ENCODE data around the gene EXOSC3. TPM values are rescaled to one million over a fixed set of nuclear protein-coding genes. Genes with fewer than 3 reads are reported as not detected.

EXOSC3 gene
- total RNA-seq, 4 donors from 2014 or later: 2.6 to 46.2 (median 14.7) TPM

GRCh38 chr9:37740128-37740527 is 44.7 kb downstream of the EXOSC3 start:
- Histone ChIP-seq H3K27ac (no peak overlapping the region), H3K36me3 (no peaks in the 10 kb centered on the region), H3K4me3 (no peak overlapping the region), H3K27me3 (no peaks in the 10 kb centered on the region), H3K9me3 (no peaks in the 10 kb centered on the region), H3K4me1 (no peaks in the 10 kb centered on the region)
- intact Hi-C loops (cut with DNase I; ENCODE audit: low total_unique reads): no loop called here
- WGBS, 2 donors (ENCODE audit: low coverage in 1 of 2): 88% methylated on average over 16 of the region's 16 CpGs; no CpG with 5 or more reads in 1 of the 2 donors
- in situ Hi-C loops (cut with MboI; ENCODE audit: low pct_ligation_motif_present in 1 of 4, low pct_unique_long_range_greater_than_20kb in 1 of 4, low sequenced_read_pairs in 3 of 4): no loop called here
- TF ChIP-seq POLR2A (IDR thresholded peaks at IDR 0.05) (no peak), EP300 (IDR thresholded peaks at IDR 0.05; ENCODE audit: low read depth) (no peak), POLR2AphosphoS5 (IDR thresholded peaks at IDR 0.05) (no peak), CTCF (IDR thresholded peaks at IDR 0.05) (no peak)
- no peak for DNase-seq

GRCh38 chr9:37739222-37739621 is 45.6 kb downstream of the EXOSC3 start:
- in situ Hi-C loops (cut with MboI; ENCODE audit: low pct_ligation_motif_present in 1 of 4, low pct_unique_long_range_greater_than_20kb in 1 of 4, low sequenced_read_pairs in 3 of 4): no loop called here
- WGBS, 2 donors (ENCODE audit: low coverage in 1 of 2): 90% methylated on average over 5 of the region's 5 CpGs; no CpG with 5 or more reads in 1 of the 2 donors
- intact Hi-C loops (cut with DNase I; ENCODE audit: low total_unique reads): no loop called here
- Histone ChIP-seq H3K27ac (no peak overlapping the region), H3K4me3 (no peak overlapping the region), H3K9me3 (no peaks in the 10 kb centered on the region), H3K4me1 (no peaks in the 10 kb centered on the region), H3K36me3 (no peaks in the 10 kb centered on the region), H3K27me3 (no peaks in the 10 kb centered on the region)
- DNase-seq: no peak
- TF ChIP-seq EP300 (IDR thresholded peaks at IDR 0.05; ENCODE audit: low read depth) (no peak), POLR2A (IDR thresholded peaks at IDR 0.05) (no peak), POLR2AphosphoS5 (IDR thresholded peaks at IDR 0.05) (no peak), CTCF (IDR thresholded peaks at IDR 0.05) (no peak)

- in situ Hi-C loops (cut with MboI; ENCODE audit: low pct_ligation_motif_present in 1 of 4, low pct_unique_long_range_greater_than_20kb in 1 of 4, low sequenced_read_pairs in 3 of 4): no loop called here
- Histone ChIP-seq H3K27ac (no peak overlapping the region), H3K4me3 (no peak overlapping the region), H3K27me3 (no peaks in the 10 kb centered on the region), H3K4me1 (no peaks in the 10 kb centered on the region), H3K9me3 (no peaks in the 10 kb centered on the region), H3K36me3 (no peaks in the 10 kb centered on the region)
- TF ChIP-seq POLR2A (IDR thresholded peaks at IDR 0.05): no peak
- TF ChIP-seq POLR2AphosphoS5 (IDR thresholded peaks at IDR 0.05): no peak
- TF ChIP-seq EP300 (IDR thresholded peaks at IDR 0.05; ENCODE audit: low read depth): no peak
- no peak for TF ChIP-seq CTCF (IDR thresholded peaks at IDR 0.05)
- 70% methylated on average over 2 of the region's 2 CpGs; no CpG with 5 or more reads in 1 of the 2 donors for WGBS, 2 donors (ENCODE audit: low coverage in 1 of 2)
- intact Hi-C loops (cut with DNase I; ENCODE audit: low total_unique reads): loop anchor here (5.0 kb wide), 1 partner anchor 594 kb away; no protein-coding TSS in a partner anchor
- no peak for DNase-seq
These were observed 51.9 kb downstream of the EXOSC3 start for GRCh38 chr9:37732952-37733351.

GRCh38 chr9:37732086-37732741 is 52.6 kb downstream of the EXOSC3 start:
- H3K4me3 ChIP-seq: no peak overlapping the region
- TF ChIP-seq POLR2A (IDR thresholded peaks at IDR 0.05) (no peak), EP300 (IDR thresholded peaks at IDR 0.05; ENCODE audit: low read depth) (no peak), CTCF (IDR thresholded peaks at IDR 0.05) (no peak), POLR2AphosphoS5 (IDR thresholded peaks at IDR 0.05) (no peak)
- H3K9me3 ChIP-seq: no peaks in the 10 kb centered on the region
- H3K27ac ChIP-seq: no peak overlapping the region
- in situ Hi-C loops (cut with MboI; ENCODE audit: low pct_ligation_motif_present in 1 of 4, low pct_unique_long_range_greater_than_20kb in 1 of 4, low sequenced_read_pairs in 3 of 4) (no loop called here), intact Hi-C loops (cut with DNase I; ENCODE audit: low total_unique reads) (loop anchor here (5.0 kb wide), 1 partner anchor 595 kb away; no protein-coding TSS in a partner anchor)
- H3K4me1 ChIP-seq: no peaks in the 10 kb centered on the region
- H3K27me3 ChIP-seq: no peaks in the 10 kb centered on the region
- no peak for DNase-seq
- H3K36me3 ChIP-seq: no peaks in the 10 kb centered on the region
- 80% methylated on average over 2 to 10 of the region's 10 CpGs for WGBS, 2 donors (ENCODE audit: low coverage in 1 of 2)

All from transverse colon (tissue), 4 donors.